GM19372 (cell line): ENCODE results near the gene C22orf39.

Experiments used
- ATAC-seq: cut with Tn5 transposase; IDR thresholded peaks from one replicate; pipeline ENCODE4 v1.9.1; 2021; ENCODE audit warnings: mild to moderate bottlenecking, low read depth, moderate library complexity; ENCODE audit not compliant: unreplicated experiment

C22orf39 gene

GRCh38 chr22:19434401-19434800, 13.1 kb downstream of the C22orf39 start:
- ATAC-seq: no peak

DNA sequence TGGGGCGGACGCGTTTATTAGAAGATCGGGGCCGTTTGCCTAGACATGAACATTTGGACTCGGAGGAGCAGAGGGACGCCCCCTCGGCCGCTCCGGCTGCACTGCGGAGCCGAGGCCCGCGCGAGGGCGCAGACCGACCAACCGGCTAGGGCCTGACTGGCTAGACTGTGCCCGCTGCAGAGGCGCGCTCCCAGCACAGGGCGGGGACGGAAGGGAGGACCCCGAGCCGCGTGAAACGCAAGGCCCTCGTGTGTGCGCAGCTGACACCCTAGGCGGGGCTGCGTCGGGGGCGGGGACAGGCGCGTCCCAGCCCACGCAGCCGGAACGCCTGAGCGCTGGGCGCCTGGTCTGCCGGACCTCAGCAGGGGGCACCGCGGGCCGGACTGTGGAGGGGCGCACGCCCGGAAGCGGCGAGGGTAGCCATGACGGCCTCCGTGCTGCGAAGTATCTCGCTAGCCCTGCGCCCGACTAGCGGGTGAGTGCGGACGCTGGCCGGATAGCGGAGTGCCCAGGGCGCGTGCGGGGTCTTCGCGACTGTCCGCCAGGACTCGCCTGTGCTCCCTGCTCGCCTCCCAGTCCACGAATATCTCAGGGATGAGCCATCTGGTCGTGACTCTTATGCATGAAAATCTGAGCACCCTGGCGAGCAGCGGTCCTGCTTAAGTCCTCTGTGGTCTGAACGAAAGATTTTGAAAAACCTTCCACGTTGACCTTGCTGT, 15.2 kb downstream of the C22orf39 start, which contains the start of gene MRPL40:
TSS of gene MRPL40 (plus strand) at position 413 of the 719 bp plus-strand sequence. CDS start at position 423, 10 bp downstream.
- ATAC-seq: peak; percentile 77

DNA sequence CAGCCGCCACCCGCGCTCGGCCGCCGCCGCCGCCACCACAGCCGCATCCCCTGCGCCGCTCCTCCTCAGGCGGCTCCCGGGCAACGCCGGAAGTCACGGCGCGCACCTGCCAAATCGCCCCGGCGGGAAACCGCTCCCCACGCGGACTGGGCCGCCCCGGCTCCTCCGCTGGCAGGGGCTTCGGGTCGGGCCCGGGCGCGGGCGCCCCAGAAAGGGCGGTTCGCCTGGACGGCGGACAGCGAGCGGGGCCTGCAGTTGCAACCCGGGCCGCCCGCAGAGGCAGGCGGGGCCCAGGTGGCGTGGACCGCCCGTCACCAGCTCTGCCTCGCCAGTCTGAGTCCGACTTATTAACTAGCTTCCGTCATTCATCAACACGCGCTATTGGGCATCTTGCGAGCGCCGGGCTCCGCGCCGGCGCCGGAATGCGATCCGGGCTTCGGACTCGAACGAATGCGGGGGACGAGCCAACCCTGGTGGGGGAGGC, 15.8 kb downstream of the C22orf39 start, which contains the start of gene HIRA:
TSS of gene HIRA (minus strand) at position 85 of the 484 bp plus-strand sequence. CDS start 257 bp downstream, outside the sequence.
- ATAC-seq: peak; percentile 50

GRCh38 chr22:19430890-19431541, 16.5 kb downstream of the C22orf39 start:
- ATAC-seq: no peak

DNA sequence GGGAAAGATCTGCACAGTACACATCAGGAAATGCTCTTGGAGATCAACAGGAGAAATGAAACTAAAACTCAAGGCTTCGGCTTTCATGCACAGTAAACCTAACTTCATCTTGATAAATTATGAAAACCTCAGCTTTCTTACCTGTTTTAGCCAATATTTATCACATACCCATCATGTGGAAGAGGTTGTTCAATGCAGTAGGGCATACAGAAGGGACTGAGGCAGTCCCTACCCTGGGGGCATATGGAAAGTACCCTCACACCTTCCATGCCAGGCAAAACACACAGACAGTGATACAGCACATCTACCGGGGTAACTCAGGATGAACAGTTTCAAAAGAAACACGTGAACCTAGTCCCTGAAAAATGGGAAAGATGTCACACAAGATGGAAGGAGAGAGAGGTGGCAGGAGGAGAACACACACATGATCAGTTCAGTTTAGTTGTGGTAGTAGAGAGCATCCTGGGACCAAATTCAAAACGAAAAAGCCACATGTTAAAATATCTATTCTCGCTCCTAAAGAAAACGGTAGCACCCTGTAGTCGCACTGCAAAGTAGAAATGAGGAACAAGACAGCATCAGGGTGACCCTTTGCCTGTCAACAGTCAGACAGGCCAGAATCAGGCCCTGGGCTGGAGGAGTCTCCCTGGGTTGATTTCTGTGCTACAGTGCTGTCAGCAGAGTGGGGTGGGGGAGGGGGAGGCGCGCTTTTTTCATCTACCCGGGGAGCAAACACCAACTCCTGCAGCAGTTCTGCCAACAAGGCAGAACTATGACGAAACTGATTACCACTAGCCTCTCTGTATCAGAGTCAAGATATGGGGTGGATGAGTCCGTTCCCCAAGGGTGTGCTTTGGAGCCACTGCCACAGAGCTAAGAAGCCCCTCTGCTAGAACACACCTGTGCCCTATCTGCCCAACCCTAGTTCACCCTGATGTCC, 17.3 kb downstream of the C22orf39 start:
- no peak for ATAC-seq

DNA sequence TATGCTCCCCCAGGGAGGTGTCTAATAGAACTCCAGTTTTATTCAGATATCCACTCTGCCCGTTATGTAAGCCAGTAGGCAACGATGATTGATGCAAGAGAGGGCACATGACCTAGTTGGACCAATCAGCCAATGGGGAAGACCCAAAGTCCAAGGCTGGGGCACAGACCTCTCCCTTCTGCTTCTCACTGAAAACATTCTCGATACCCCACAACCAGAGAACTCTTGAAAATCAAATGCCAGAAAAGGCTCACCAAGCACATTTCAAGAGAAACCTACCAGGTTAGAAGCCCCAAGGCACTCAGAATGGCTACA, 23.4 kb downstream of the C22orf39 start:
- no peak for ATAC-seq

DNA sequence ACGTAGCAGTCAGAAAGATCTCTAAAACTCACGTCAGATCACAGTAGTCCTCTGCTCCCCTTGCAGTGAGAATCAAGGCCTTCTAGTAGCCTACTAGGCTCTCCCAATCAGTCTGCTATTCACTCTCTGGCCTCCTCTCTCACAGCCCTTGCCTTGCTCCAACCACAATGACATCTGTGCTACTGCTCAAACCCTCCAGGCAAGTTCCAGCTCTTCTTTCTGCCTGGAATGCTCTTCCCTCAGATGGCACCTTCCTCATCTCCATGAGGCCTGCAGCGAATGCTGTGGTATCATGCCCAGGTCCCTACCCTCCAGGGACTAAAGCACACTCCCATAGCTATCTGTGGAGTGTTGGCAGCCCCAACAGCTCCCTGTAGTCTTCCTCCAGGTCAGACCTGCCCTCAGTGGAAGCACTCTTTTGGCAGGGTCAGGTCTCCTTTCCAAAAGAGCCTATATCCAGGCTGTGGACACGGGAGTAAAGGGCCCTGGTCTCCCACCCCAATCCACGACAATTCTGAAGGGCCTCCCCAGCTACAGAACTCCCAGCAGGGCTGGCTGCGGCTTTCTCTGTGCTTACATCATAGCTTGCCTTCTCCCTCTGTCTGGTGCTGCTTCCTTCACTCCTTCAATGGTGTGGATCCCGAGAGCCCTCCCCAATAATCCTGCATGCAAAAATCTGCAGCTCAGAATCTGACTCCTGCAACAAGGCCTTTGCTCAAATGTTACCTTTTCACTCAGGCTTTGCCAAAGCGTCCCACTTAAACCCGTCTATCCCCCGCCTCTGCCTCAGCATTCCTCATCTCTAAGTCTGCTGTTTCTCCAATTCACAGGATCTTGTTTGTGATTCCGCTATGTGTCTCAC, 24.8 kb downstream of the C22orf39 start:
- ATAC-seq: no peak

DNA sequence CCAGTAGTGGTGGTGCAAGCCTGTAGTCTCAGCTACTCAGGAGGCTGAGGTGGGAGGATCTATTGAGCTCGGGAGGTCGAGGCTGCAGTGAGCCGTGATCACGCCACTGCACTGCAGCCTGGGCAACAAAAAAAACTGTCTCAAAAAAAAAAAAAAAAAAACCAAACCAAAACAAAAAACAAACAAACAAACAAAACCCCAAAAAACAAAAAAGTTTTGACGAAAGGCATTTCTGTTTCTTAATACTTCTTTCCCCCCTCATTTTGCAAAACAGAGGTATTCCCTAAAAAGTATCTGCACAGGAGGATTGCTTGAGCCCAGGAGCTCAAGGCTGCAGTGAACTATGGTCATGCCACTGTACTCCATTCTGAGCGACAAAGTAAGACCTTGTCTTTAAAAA, 27.2 kb downstream of the C22orf39 start:
- no peak for ATAC-seq

DNA sequence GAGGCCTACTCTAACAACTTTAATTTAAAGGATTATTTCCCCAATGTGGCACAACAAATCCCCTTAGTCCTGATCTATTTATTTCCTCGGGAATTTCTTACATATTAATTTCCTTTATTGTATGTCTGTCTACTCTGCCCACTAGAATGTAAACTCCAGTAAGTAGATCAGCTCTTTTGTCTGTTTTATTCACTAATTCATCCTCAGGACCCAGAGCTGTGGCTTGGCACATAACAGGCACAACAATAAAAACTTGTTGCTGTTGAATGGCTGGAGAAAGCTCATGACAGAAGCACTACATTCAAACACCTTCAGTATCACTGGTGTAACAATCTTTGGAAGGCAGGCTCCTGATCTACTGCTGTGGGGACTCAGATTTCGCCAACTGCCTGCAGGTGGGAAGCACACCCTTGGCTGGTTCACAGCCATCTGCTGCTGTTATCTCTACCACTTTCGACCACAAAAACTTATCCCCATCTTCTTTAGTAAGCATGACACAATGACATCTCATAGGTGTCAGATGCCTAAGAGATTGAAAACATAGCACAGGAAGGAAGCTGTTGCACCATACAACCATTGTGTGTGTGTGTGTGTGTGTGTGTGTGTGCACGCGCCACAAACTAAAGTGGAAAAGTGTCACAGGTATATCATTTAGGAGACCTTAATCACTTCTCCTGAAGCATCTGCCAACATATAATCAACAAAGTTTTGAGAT, 27.9 kb downstream of the C22orf39 start:
- ATAC-seq: no peak

DNA sequence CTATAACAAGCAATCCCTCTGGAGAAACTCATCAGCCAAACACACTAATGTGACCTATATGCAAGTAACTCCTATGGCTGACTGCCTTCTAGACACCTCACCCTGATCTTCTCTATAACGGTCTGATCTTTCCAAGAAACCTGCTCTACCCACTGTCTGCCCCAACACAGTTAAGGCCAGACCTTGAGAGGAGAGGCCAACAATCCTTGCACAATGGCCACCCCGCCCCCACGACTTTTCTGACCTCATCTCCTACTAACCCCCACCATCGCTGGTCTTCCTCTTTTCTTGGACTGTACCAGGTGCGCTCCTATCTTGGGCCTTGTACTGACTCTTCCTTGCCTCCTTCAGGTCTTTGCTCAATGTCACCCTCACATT, 28.4 kb downstream of the C22orf39 start:
- ATAC-seq: no peak

GRCh38 chr22:19412923-19413322, 34.6 kb downstream of the C22orf39 start:
- no peak for ATAC-seq

- ATAC-seq: no peak
Observed at GRCh38 chr22:19412478-19412877, 35.0 kb downstream of the C22orf39 start.

GRCh38 chr22:19411690-19412045, 35.8 kb downstream of the C22orf39 start:
- no peak for ATAC-seq

DNA sequence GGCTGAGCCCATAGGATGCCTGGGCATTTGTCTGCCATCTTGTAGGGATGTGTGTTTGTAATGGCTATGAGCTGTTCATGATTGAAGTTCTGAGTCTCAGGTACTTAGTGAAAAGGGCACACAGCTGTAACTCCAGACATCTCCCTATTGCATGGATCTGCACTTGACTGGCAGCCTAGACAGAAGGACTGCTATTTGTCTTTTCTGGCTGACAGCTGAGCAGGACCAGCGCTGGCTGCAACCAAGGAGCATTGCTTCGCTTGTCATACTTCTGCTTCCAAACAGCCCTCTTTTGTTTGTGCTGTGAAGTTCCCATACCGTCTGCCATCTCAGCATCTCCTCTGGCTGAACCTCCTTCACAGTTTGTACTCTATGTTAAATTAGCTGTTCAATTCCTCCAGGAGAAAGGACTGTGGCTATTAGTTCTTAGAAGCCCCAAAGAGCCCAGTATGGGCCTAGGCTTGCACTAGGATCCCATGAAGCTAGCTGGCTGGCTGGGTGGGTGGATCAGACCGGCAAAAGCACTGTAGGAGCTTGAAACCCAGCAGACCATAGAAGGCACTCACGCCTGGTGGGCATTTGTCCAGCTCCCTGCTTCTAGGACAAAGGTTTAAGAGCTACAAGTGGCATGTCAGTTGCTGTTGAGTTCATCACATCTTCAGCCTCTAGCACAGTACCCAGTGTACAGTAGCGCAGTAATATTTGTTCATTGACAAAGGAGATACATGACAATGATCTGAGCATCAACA, 36.4 kb downstream of the C22orf39 start:
- no peak for ATAC-seq

DNA sequence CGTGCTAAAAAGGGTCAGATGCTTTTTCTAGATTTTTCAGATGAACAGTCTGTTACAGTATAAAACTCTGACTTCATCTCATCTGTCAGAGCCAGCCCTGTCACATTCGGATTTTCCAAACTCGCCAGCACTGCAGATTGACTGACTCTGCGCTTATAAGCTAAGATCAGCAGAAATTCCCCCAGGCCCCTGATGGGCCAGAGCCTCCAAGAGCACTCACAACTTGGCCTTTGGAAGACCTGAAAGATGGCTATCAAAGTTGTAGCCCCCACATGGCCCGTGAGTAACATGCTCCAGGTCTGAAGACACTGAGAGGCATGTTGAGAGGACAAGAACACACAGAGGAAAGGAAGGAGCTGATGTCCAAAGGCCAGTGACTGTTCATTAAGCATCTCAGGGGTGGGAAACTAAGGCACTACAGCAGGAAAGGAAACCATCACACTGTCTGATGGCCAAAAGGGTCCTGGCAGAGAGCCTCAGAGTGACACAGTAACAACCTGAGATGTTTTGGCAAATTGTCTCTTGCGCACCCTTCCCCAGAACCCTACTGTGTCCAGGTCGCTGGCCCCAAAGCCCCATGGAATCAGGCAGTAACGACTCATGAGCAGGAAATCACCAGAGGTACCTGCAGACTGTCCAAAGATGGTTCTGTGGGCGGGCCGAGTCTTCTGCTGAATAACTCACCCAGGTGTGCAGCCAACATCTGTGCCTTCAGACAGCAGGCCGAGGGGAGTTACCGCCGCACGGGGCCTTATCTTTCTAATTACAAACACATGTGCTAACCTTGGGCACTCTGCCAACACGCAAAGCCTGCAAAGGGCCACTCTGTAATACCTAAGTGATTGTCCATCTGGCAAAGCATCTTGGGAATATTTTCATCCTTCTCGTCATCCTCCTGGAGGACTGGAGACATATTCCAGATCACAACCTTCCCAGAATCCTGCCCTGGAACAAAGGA, 39.6 kb downstream of the C22orf39 start:
- no peak for ATAC-seq

DNA sequence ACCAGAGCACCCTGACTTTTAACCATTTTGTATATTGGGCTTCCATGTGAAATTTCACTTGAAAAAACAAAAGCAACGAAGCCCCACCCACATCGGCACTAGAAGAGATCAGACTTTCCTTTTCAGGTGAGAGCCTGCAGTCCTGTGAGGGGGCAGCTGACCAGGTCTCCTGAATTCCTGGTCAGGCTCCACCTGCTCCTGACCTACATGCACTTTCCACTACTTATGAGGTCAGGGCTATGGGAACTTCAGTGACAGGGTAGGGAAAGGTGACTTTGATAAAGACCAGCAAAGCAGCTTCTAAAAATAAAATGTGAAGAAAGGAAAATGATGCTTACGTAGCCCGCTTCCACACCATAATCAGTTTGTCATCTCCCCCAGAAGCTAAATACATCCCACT, 40.7 kb downstream of the C22orf39 start:
- no peak for ATAC-seq

- no peak for ATAC-seq
Observed at GRCh38 chr22:19406281-19406811, 41.2 kb downstream of the C22orf39 start.
